ENCODE results near the gene PARL. TPM values are rescaled to one million over a fixed set of nuclear protein-coding genes. Genes with fewer than 3 reads are reported as not detected.
A peak's percentile ranks its signal among the peaks of the same experiment; 100 is the strongest.

PARL gene
- total RNA-seq, 1 experiment from 2014 or later: 69.2 TPM

GRCh38 chr3:183892610-183893214 is 8.0 kb upstream of the PARL start:
- ChIA-PET POLR2A (ENCODE audit: unreplicated experiment) (interaction anchor here (0.5 kb wide), 1 partner anchor 123 kb away, joined by 5 read pairs; no protein-coding TSS in a partner anchor), CTCF (interaction anchor here (0.6 kb wide), 1 partner anchor 50 kb away, joined by 3 read pairs; no protein-coding TSS in a partner anchor)
- Histone ChIP-seq H3F3A (ENCODE audit: low read length, unreplicated experiment) (no peaks in the 10 kb centered on the region), H3K4me1 (ENCODE audit: insufficient read depth, low read length) (no peaks in the 10 kb centered on the region), H3K9ac (ENCODE audit: low read length) (no peak overlapping the region), H3K79me2 (ENCODE audit: low read length) (no peaks in the 10 kb centered on the region), H3K36me3 (ENCODE audit: low read depth, low read length) (no peaks in the 10 kb centered on the region), H3K9me2 (replicated peaks; ENCODE audit: low read length) (no peaks in the 10 kb centered on the region), H3K4me2 (ENCODE audit: low read length) (no peak overlapping the region), H3K4me3 (ENCODE audit: low read length) (no peak overlapping the region), H4K20me1 (ENCODE audit: low read length) (no peaks in the 10 kb centered on the region), H3K9me3 (ENCODE audit: low read length) (no peaks in the 10 kb centered on the region), H3K27ac (ENCODE audit: low read length) (no peak overlapping the region), H3K27me3 (ENCODE audit: low read length) (no peaks in the 10 kb centered on the region), H2AFZ (ENCODE audit: low read length) (peak overlapping the region; percentile 53; the same call in 1 of the 2 replicates)
- TF ChIP-seq, protein P1, sequence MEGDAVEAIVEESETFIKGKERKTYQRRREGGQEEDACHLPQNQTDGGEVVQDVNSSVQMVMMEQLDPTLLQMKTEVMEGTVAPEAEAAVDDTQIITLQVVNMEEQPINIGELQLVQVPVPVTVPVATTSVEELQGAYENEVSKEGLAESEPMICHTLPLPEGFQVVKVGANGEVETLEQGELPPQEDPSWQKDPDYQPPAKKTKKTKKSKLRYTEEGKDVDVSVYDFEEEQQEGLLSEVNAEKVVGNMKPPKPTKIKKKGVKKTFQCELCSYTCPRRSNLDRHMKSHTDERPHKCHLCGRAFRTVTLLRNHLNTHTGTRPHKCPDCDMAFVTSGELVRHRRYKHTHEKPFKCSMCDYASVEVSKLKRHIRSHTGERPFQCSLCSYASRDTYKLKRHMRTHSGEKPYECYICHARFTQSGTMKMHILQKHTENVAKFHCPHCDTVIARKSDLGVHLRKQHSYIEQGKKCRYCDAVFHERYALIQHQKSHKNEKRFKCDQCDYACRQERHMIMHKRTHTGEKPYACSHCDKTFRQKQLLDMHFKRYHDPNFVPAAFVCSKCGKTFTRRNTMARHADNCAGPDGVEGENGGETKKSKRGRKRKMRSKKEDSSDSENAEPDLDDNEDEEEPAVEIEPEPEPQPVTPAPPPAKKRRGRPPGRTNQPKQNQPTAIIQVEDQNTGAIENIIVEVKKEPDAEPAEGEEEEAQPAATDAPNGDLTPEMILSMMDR (conservative IDR thresholded peaks at IDR 0.05; ENCODE audit: low read depth, low read length): no peak
- TF ChIP-seq EZH2phosphoT487 (IDR thresholded peaks at IDR 0.05; ENCODE audit: borderline replicate concordance, low read length) (no peak), EZH2 (IDR thresholded peaks at IDR 0.05; ENCODE audit: low read length, unreplicated experiment) (no peak)
- no peak; the same call in 1 of the 2 replicates for ATAC-seq
- BruUV-seq (replicated peaks): no TSS peak
- DNase-seq: no peak
- intact Hi-C loops (cut with micrococcal nuclease): loop anchor here (5.0 kb wide), 1 partner anchor 650 kb away; no protein-coding TSS in a partner anchor

DNA sequence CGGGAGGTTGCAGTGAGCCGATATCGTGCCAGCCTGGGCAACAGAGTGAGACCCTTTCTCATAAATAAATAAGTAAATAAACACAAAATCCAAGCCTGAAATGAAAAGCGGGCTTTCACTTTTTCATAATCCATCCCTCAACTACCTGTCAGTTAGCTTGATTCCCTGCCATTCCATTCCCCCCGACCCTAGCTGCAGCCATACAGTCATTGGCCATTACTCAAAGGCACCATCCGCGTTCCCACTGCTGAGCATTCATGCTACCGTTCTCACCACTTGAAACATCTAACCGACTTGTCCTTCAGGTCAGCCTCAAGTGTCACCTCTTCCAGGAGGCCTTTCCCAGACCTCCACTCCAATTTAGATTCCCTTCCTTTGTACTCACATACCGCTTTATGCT is 1.1 kb upstream of the PARL start:
- CTCF ChIA-PET: no interaction called here
- Histone ChIP-seq H4K20me1 (ENCODE audit: low read length) (peaks cover 13% of the 10 kb centered on the region), H3K9me3 (ENCODE audit: low read length) (no peaks in the 10 kb centered on the region), H3K36me3 (ENCODE audit: low read depth, low read length) (peaks cover 5% of the 10 kb centered on the region; the same call in 1 of the 2 replicates), H3K79me2 (ENCODE audit: low read length) (peaks cover 38% of the 10 kb centered on the region), H3K27me3 (ENCODE audit: low read length) (no peaks in the 10 kb centered on the region), H3K9ac (ENCODE audit: low read length) (no peak overlapping the region), H3K4me3 (ENCODE audit: low read length) (no peak overlapping the region), H2AFZ (ENCODE audit: low read length) (no peak overlapping the region), H3K4me1 (ENCODE audit: insufficient read depth, low read length) (peaks cover 12% of the 10 kb centered on the region; the same call in 1 of the 2 replicates), H3K27ac (ENCODE audit: low read length) (no peak overlapping the region), H3K4me2 (ENCODE audit: low read length) (peak overlapping the region; percentile 92; the same call in 1 of the 2 replicates), H3K9me2 (replicated peaks; ENCODE audit: low read length) (no peaks in the 10 kb centered on the region), H3F3A (ENCODE audit: low read length, unreplicated experiment) (no peaks in the 10 kb centered on the region)
- DNase-seq (no peak), ATAC-seq (no peak)
- POLR2A ChIA-PET (ENCODE audit: unreplicated experiment): no interaction called here
- TF ChIP-seq EZH2phosphoT487 (IDR thresholded peaks at IDR 0.05; ENCODE audit: borderline replicate concordance, low read length) (no peak), EZH2 (IDR thresholded peaks at IDR 0.05; ENCODE audit: low read length, unreplicated experiment) (no peak)
- TF ChIP-seq, protein P1 (conservative IDR thresholded peaks at IDR 0.05; ENCODE audit: low read depth, low read length): no peak
- intact Hi-C loops (cut with micrococcal nuclease): loop anchor here (1.0 to 2.0 kb wide), 2 partner anchors 40 to 403 kb away; no protein-coding TSS in a partner anchor
- BruUV-seq (replicated peaks): no TSS peak

- CTCF ChIA-PET: interaction anchor here (0.6 kb wide), 2 partner anchors 88 to 344 kb away, joined by 4 to 5 read pairs; no protein-coding TSS in a partner anchor
- Histone ChIP-seq H3K79me2 (ENCODE audit: low read length) (peaks cover 55% of the 10 kb centered on the region), H3K4me2 (ENCODE audit: low read length) (peak overlapping the region; percentile 92), H3K27ac (ENCODE audit: low read length) (peak overlapping the region; percentile 35), H3K9me3 (ENCODE audit: low read length) (no peaks in the 10 kb centered on the region), H3K9me2 (replicated peaks; ENCODE audit: low read length) (no peaks in the 10 kb centered on the region), H3K36me3 (ENCODE audit: low read depth, low read length) (peaks cover 9% of the 10 kb centered on the region; the same call in 1 of the 2 replicates), H3F3A (ENCODE audit: low read length, unreplicated experiment) (no peaks in the 10 kb centered on the region), H2AFZ (ENCODE audit: low read length) (peak overlapping the region; percentile 96), H4K20me1 (ENCODE audit: low read length) (peaks cover 13% of the 10 kb centered on the region), H3K4me1 (ENCODE audit: insufficient read depth, low read length) (peaks cover 12% of the 10 kb centered on the region; the same call in 1 of the 2 replicates), H3K9ac (ENCODE audit: low read length) (peak overlapping the region; percentile 92), H3K4me3 (ENCODE audit: low read length) (peak overlapping the region; percentile 98), H3K27me3 (ENCODE audit: low read length) (no peaks in the 10 kb centered on the region)
- DNase-seq (no peak), ATAC-seq (no peak)
- no TSS peak for BruUV-seq (replicated peaks)
- POLR2A ChIA-PET (ENCODE audit: unreplicated experiment): interaction anchor here (0.6 kb wide), 1 partner anchor 187 kb away, joined by 3 read pairs; the partner anchor contains the start of gene YEATS2
- intact Hi-C loops (cut with micrococcal nuclease): loop anchor here (1.0 kb wide), 2 partner anchors 59 to 415 kb away; partner anchors contain the start of gene MAP6D1
- TF ChIP-seq EZH2 (IDR thresholded peaks at IDR 0.05; ENCODE audit: low read length, unreplicated experiment) (no peak), EZH2phosphoT487 (IDR thresholded peaks at IDR 0.05; ENCODE audit: borderline replicate concordance, low read length) (no peak)
- TF ChIP-seq, protein P1 (conservative IDR thresholded peaks at IDR 0.05; ENCODE audit: low read depth, low read length): no peak
These were observed 618 bp downstream of the PARL start for GRCh38 chr3:183884097-183884426.
